Pons (tissue), 1 donor: ENCODE measurements around the gene LRBA.
A peak's percentile ranks its signal among the peaks of the same experiment; 100 is the strongest.
"Not testable (repeated sequence)": the region's sequence is repeated elsewhere in the genome, so short reads cannot be mapped to it uniquely, and the experiment has no call there.

Experiments
- DNase-seq: peaks from one replicate; pipeline ENCODE4 v3.0.0-alpha.2; 2016; ENCODE audit warnings: low spot score

The LRBA gene, protein sequence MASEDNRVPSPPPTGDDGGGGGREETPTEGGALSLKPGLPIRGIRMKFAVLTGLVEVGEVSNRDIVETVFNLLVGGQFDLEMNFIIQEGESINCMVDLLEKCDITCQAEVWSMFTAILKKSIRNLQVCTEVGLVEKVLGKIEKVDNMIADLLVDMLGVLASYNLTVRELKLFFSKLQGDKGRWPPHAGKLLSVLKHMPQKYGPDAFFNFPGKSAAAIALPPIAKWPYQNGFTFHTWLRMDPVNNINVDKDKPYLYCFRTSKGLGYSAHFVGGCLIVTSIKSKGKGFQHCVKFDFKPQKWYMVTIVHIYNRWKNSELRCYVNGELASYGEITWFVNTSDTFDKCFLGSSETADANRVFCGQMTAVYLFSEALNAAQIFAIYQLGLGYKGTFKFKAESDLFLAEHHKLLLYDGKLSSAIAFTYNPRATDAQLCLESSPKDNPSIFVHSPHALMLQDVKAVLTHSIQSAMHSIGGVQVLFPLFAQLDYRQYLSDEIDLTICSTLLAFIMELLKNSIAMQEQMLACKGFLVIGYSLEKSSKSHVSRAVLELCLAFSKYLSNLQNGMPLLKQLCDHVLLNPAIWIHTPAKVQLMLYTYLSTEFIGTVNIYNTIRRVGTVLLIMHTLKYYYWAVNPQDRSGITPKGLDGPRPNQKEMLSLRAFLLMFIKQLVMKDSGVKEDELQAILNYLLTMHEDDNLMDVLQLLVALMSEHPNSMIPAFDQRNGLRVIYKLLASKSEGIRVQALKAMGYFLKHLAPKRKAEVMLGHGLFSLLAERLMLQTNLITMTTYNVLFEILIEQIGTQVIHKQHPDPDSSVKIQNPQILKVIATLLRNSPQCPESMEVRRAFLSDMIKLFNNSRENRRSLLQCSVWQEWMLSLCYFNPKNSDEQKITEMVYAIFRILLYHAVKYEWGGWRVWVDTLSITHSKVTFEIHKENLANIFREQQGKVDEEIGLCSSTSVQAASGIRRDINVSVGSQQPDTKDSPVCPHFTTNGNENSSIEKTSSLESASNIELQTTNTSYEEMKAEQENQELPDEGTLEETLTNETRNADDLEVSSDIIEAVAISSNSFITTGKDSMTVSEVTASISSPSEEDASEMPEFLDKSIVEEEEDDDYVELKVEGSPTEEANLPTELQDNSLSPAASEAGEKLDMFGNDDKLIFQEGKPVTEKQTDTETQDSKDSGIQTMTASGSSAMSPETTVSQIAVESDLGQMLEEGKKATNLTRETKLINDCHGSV (N-terminal part only)

GRCh38 chr4:151014521-151015458 lies at the start of gene LRBA:
LRBA (minus strand) TSS chr4:151015284; CDS start chr4:151014642, 642 bp downstream.
- DNase-seq, result peak; percentile 63

- not testable (repeated sequence) for DNase-seq
Observed at GRCh38 chr4:151063143-151063542, 48.1 kb upstream of the LRBA start.

DNA sequence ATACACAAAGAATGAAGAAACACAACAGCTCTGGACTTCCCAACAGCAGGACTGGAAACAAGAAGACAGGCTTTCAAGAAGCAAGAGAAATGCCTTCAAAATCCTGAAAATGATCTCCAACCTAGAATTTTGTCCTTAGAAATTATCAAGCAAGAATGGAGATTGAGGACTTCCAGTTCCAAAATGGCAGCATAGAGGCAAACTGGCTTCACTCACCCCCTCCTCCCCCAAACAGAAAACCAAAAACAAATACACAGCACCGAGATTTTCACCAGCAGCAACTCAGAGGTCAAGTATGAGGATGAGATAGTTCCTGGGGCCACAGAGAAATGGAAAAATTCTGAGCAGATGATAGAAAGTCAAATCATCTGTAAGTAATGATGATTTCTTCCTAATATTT lies 40.5 kb upstream of the LRBA start:
- DNase-seq, result no peak

- no peak for DNase-seq
Observed at GRCh38 chr4:151052785-151053184, 37.7 kb upstream of the LRBA start.

- DNase-seq, result no peak
Observed at GRCh38 chr4:151049430-151049884, 34.4 kb upstream of the LRBA start.

GRCh38 chr4:151048913-151049312 lies 33.8 kb upstream of the LRBA start:
- DNase-seq, result no peak

GRCh38 chr4:151046609-151047008 lies 31.5 kb upstream of the LRBA start:
- no peak for DNase-seq

- no peak for DNase-seq
Observed at GRCh38 chr4:151045907-151046306, 30.8 kb upstream of the LRBA start.

DNA sequence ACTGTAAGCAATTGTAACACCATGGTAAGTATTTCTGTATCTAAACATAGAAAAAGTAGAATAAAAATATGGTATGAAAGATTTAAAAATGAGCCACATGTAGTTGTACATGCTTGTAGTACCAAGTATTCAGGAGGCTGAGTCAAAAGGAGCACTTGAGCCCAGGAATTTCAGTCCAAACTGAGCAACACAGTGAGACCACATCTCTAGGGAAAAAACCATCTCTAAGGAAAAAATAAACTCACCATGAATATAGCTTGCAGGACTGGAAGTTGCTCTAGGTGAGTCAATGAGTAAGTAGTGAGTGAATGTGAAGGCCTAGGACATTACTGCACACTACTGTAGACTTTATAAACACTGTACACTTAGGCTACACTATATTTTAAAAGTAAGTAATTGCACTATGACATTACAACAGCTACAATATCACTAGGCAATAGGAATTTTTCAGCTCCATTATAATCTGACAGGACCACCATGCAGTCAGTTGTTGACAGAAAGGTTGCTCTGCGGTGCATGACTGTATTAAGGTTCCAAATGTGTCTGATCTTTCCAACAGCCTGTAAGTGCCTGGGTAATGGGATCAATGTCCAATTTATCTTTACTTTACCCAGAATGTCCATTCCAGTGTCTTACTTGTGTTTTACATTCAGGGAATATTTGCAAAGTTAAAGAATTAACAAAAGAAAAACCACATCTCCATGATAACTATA lies 28.9 kb upstream of the LRBA start:
- DNase-seq, result no peak

- no peak for DNase-seq
Observed at GRCh38 chr4:151039733-151040132, 24.6 kb upstream of the LRBA start.

DNA sequence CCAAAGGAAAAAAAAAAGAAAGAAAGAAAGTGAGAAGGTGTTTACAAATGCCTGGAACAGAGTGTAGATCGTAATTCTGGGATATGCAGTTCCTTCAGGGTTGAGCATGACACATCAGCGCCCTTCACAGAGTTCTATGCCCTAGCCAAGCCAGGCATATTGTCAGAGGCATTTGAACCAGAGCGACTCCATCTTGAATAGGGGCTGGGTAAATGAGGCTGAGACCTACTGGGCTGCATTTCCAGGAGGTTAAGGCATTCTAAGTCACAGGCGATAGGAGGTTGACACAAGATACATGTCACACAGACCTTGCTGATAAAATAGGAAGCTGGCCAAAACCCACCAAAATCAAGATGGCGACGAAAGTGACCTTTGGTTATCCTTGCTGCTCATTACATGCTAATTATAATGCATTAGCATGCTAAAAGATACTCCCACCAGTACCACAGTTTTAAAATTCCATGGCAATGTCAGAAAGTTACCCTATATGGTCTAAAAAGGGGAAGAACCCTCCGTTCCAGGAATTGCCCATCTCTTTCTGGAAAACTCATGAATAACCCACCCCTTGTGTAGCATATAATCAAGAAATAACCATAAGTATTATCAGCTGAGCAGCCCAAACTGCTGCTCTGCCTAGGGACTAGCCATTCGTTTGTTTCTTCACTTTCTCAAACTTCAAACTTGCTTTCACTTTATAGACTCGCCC lies 23.5 kb upstream of the LRBA start:
- no peak for DNase-seq

DNA sequence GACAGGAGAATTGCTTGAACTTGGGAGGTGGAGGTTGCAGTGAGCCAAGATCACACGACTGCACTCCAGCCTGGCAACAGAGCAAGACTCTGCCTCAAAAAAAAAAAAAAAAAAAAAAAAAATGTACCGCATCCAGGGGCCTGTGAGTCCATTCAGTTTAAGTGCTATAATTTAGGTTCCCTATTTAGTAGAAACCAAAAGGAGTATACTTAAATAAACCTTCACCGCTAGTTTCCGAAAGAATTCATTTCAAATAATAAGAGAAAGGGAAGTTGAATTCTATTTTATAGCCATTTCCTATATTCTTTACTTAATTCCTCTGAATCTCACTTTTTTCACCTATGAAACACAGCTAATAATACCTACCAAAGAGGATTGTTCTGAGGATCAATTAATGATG lies 20.8 kb upstream of the LRBA start:
- DNase-seq, result no peak

- DNase-seq, result no peak
Observed at GRCh38 chr4:151035328-151035727, 20.2 kb upstream of the LRBA start.

- DNase-seq, result no peak
Observed at GRCh38 chr4:151034829-151035228, 19.7 kb upstream of the LRBA start.

DNA sequence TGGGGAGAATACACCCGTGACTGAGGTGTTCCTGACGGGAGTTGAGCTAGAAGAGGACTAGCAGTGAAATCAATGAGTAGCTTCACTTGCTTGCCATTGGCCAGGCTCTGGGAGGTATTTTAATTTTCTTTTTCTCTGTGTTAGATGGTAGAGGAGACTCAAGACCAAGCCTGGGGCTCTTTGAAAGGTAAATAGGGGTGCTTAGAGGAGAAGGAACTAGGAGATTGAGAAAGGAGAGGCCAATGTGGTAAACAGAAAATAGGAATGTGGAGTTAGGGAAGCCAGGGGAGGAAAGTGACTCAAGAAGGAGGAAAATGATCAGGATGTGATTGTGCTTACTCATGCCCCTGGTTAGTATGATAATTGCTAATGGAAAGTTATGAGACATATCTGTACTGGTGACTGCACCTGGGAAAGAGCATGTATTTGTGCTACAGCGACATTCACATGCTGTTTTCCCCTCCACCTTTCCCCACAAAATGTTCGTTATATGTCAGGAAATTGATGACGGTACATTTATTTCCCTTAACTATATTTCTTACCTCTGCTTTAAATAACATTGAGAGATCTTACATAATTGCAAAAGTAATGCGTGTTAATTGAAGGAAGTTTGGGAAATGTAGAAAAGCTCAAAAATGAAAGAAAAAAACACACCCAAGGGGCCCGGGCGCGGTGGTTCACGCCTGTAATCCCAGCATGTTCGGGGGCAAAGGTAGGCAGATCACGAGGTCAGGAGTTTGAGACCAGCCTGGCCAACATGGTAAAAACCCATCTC lies 16.9 kb upstream of the LRBA start:
- no peak for DNase-seq

- DNase-seq, result no peak
Observed at GRCh38 chr4:151029537-151029936, 14.5 kb upstream of the LRBA start.

DNA sequence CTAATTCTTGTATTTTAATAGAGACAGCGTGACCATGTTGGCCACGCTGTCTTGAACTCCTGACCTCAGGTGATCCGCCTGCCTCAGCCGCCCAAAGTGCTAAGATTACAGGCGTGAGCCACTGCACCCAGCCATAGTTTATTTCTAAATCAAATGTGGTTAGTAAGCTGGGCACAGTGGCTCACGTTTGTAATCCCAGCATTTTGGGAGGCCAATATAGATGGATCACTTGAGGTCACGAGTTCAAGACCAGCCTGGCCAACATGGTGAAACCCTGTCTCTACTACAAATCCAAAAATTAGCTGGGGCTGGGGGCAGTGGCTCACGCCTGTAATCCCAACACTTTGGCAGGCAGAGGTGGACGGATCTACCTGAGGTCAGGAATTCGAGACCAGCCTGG lies 13.9 kb upstream of the LRBA start:
- not testable (repeated sequence) for DNase-seq

GRCh38 chr4:151025759-151026158 lies 10.7 kb upstream of the LRBA start:
- DNase-seq, result no peak

DNA sequence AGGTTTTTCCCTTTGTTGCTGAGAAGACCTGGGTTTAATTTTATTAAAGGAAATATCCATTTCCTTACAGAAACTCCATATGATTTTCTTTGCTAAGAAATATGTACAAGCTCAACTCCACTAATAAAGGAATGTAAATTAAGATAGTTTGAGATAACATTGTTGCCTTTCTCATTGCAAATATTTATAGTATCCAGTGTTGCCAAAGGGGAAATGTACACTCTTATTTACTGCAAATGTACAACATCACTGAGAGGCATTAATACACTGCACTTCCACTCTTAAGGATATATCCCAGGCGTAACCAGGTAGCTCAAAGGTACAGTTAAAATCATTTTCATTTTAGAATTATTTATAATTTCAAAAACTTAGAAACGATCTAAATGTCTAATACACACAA lies 7.5 kb upstream of the LRBA start:
- no peak for DNase-seq
